H9 (cell line): ENCODE measurements around the gene SYNE3. TPM values are rescaled to one million over a fixed set of nuclear protein-coding genes. Genes with fewer than 3 reads are reported as not detected.

Source experiments
- DNase-seq: peaks from one replicate; pipeline ENCODE4 v3.0.0-alpha.2; 2017
- H2AFZ ChIP-seq: one replicate; pipeline ENCODE4 v1.6.1; 2013; ENCODE audit warnings: mild to moderate bottlenecking, low read length, control low read depth, moderate library complexity
- H2AK5ac ChIP-seq: 2 replicates; pipeline ENCODE4 v1.6.1; 2013; ENCODE audit warnings: low read length, control low read depth, mixed read lengths; ENCODE audit not compliant: insufficient read length
- H2BK120ac ChIP-seq: one replicate; pipeline ENCODE4 v1.6.1; 2013; ENCODE audit warnings: low read depth, mild to moderate bottlenecking, low read length, control low read depth, inconsistent platforms; ENCODE audit not compliant: poor library complexity, severe bottlenecking
- H2BK12ac ChIP-seq: 2 replicates; pipeline ENCODE4 v1.6.1; 2013; ENCODE audit warnings: low read length, control low read depth, mixed read lengths, low read depth; ENCODE audit not compliant: insufficient read length
- H2BK15ac ChIP-seq: 2 replicates; pipeline ENCODE4 v1.6.1; 2013; ENCODE audit warnings: low read depth, low read length, control low read depth
- H2BK20ac ChIP-seq: one replicate; pipeline ENCODE4 v1.6.1; 2013; ENCODE audit warnings: low read depth, mild to moderate bottlenecking, low read length, control low read depth, inconsistent platforms; ENCODE audit not compliant: poor library complexity, severe bottlenecking
- H2BK5ac ChIP-seq: 2 replicates; pipeline ENCODE4 v1.6.1; 2013; ENCODE audit warnings: low read length, control low read depth, mixed read lengths; ENCODE audit not compliant: insufficient read length
- H3K14ac ChIP-seq: 2 replicates; pipeline ENCODE4 v1.6.1; 2013; ENCODE audit warnings: low read length, control low read depth; ENCODE audit not compliant: insufficient read depth
- H3K18ac ChIP-seq: 2 replicates; pipeline ENCODE4 v1.6.1; 2013; ENCODE audit warnings: low read depth, mild to moderate bottlenecking, mixed read lengths, low read length, control low read depth; ENCODE audit not compliant: insufficient read length
- H3K23ac ChIP-seq: 2 replicates; pipeline ENCODE4 v1.6.1; 2013; ENCODE audit warnings: low read length, control low read depth, mixed read lengths, low read depth; ENCODE audit not compliant: insufficient read length
- H3K23me2 ChIP-seq: 2 replicates; pipeline ENCODE4 v1.6.1; 2013; ENCODE audit warnings: low read depth, mild to moderate bottlenecking, mixed read lengths, low read length, control low read depth; ENCODE audit not compliant: insufficient read length, poor library complexity, severe bottlenecking
- H3K27ac ChIP-seq: 2 replicates; pipeline ENCODE4 v1.5.1; 2013; ENCODE audit warnings: low read length, control low read depth, mixed read lengths, low read depth; ENCODE audit not compliant: insufficient read length
- H3K27me3 ChIP-seq: 2 replicates; pipeline ENCODE4 v1.6.1; 2013; ENCODE audit warnings: low read length, control low read depth, inconsistent platforms; ENCODE audit not compliant: insufficient read depth
- H3K4ac ChIP-seq: 2 replicates; pipeline ENCODE4 v1.6.1; 2013; ENCODE audit warnings: low read depth, mild to moderate bottlenecking, control low read depth, inconsistent platforms, low read length, moderate library complexity
- H3K4me1 ChIP-seq: 2 replicates; pipeline ENCODE4 v1.6.1; 2013; ENCODE audit warnings: low read length, control low read depth, inconsistent platforms; ENCODE audit not compliant: insufficient read depth
- H3K4me2 ChIP-seq: 2 replicates; pipeline ENCODE4 v1.6.1; 2013; ENCODE audit warnings: low read length, control low read depth, mixed read lengths; ENCODE audit not compliant: insufficient read length, insufficient read depth
- H3K56ac ChIP-seq: 2 replicates; pipeline ENCODE4 v1.6.1; 2013; ENCODE audit warnings: low read depth, mild to moderate bottlenecking, mixed read lengths, low read length, control low read depth; ENCODE audit not compliant: insufficient read length
- H3K79me1 ChIP-seq: 2 replicates; pipeline ENCODE4 v1.6.1; 2013; ENCODE audit warnings: low read depth, mild to moderate bottlenecking, moderate library complexity, low read length, control low read depth, inconsistent platforms; ENCODE audit not compliant: insufficient read depth, poor library complexity, severe bottlenecking
- H3K79me2 ChIP-seq: 2 replicates; pipeline ENCODE4 v1.6.1; 2013; ENCODE audit warnings: low read length, control low read depth, inconsistent platforms; ENCODE audit not compliant: insufficient read depth
- H3K9ac ChIP-seq: 2 replicates; pipeline ENCODE4 v1.6.1; 2013; ENCODE audit warnings: low read length, control low read depth, mixed read lengths; ENCODE audit not compliant: insufficient read length; ENCODE audit errors: extremely low read depth
- H3K9me3 ChIP-seq: one replicate; pipeline ENCODE4 v1.6.1; 2013; ENCODE audit warnings: low read depth, low read length, inconsistent platforms; ENCODE audit not compliant: control insufficient read depth
- H3T11ph ChIP-seq: one replicate; pipeline ENCODE4 v1.6.1; 2013; ENCODE audit warnings: mild to moderate bottlenecking, low read length, control low read depth, inconsistent platforms
- H4K20me1 ChIP-seq: one replicate; pipeline ENCODE4 v1.6.1; 2013; ENCODE audit not compliant: control insufficient read depth, insufficient read length, insufficient read depth
- H4K5ac ChIP-seq: 2 replicates; pipeline ENCODE4 v1.6.1; 2013; ENCODE audit warnings: low read depth, mild to moderate bottlenecking, mixed read lengths, low read length, control low read depth; ENCODE audit not compliant: insufficient read length
- H4K8ac ChIP-seq: replicated peaks from 2 replicates; pipeline ENCODE4 v1.6.1; 2013; ENCODE audit warnings: low read length, control low read depth, mixed read lengths, low read depth; ENCODE audit not compliant: insufficient read length
- H4K91ac ChIP-seq: 2 replicates; pipeline ENCODE4 v1.6.1; 2013; ENCODE audit warnings: low read depth, mild to moderate bottlenecking, moderate library complexity, mixed read lengths, low read length, control low read depth; ENCODE audit not compliant: insufficient read length
- H3K27ac Mint-ChIP-seq, 3 experiments: 2 replicates in 2 of 3; 3 replicates in 1 of 3; pipeline ENCODE4 v1.8.0; 2020 to 2021; ENCODE audit warnings: mixed read lengths in 3 of 3, mild to moderate bottlenecking in 1 of 3, moderate library complexity in 1 of 3
- H3K27me3 Mint-ChIP-seq: 2 replicates; pipeline ENCODE4 v1.8.0; 2021; ENCODE audit warnings: low read depth, mild to moderate bottlenecking, moderate library complexity, mixed read lengths
- H3K36me3 Mint-ChIP-seq, 3 experiments: 2 replicates in 2 of 3; 3 replicates in 1 of 3; pipeline ENCODE4 v1.8.0; 2020 to 2021; ENCODE audit warnings: low read depth in 3 of 3, mixed read lengths in 3 of 3; ENCODE audit not compliant: insufficient read depth in 1 of 3
- H3K4me1 Mint-ChIP-seq, 2 experiments: 2 replicates each; pipeline ENCODE4 v1.8.0; 2020; ENCODE audit warnings: mixed read lengths in 2 of 2
- H3K4me3 Mint-ChIP-seq, 2 experiments: 2 replicates in 1 of 2; 3 replicates in 1 of 2; pipeline ENCODE4 v1.8.0; 2020 to 2021; ENCODE audit warnings: mild to moderate bottlenecking in 2 of 2, mixed read lengths in 2 of 2, moderate library complexity in 1 of 2
- H3K9me3 Mint-ChIP-seq, 2 experiments: 2 replicates in 1 of 2; 3 replicates in 1 of 2; pipeline ENCODE4 v1.8.0; 2020; ENCODE audit warnings: mild to moderate bottlenecking in 2 of 2, mixed read lengths in 2 of 2, moderate library complexity in 1 of 2
- CTCF ChIP-seq: fragments of 200-600 bp; sonication (generic); conservative IDR thresholded peaks from 3 replicates; pipeline ENCODE4 v1.8.0; 2021; ENCODE audit warnings: antibody characterized with exemption, mild to moderate bottlenecking
- WGBS: extraction: QIAGEN DNeasy Blood & Tissue Kit; methylation state at CpG from one replicate; pipeline ENCODE4 v1.1.7; 2013; ENCODE audit warnings: missing lambda C conversion rate, low lambda C conversion rate, mixed read lengths; ENCODE audit not compliant: insufficient read length; ENCODE audit errors: extremely low coverage; 5-methylcytosine and 5-hydroxymethylcytosine counted together
- total RNA-seq: library from RNA; stranded (reverse); gene quantifications from 2 replicates; pipeline ENCODE4 v1.2.1, GENCODE V29; 2021

Gene SYNE3
- total RNA-seq, 1 experiment from 2014 or later, result 0.11 TPM

DNA sequence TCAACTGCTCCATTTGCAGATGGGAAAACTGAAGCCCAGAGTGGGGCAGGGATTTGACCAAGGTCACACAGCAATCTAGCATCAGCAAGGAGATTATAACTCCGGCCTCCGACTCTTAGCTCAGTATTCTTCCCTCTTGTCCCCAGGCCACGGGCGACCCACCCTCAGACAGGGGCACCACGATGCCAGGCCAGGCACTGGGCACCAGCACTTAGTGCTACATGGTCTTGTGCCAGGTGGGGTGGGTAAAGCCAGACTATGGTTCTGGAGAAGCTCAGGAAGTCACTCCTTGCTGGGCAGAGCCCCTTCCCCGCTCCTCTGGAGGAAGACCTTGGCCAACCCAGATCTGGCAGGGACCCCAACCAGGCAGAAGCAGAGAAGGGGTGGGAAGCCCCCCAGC lies 41.5 kb downstream of the SYNE3 start:
- no peaks in the 10 kb centered on the region for H3K27me3 ChIP-seq
- no peak overlapping the region for H2BK15ac ChIP-seq
- no peak overlapping the region for H2AK5ac ChIP-seq
- no peak overlapping the region for H2BK5ac ChIP-seq
- H3K27ac Mint-ChIP-seq, result no peak overlapping the region
- no peak overlapping the region for H2BK120ac ChIP-seq
- H3K4me2 ChIP-seq, result no peak overlapping the region
- H2BK20ac ChIP-seq, result no peak overlapping the region
- H3K79me2 ChIP-seq, result no peaks in the 10 kb centered on the region
- peaks cover 0 to 5% of the 10 kb centered on the region in 2 experiments; a peak in 1 of 4 replicates for H3K4me1 Mint-ChIP-seq
- H3K9ac ChIP-seq, result no peak overlapping the region
- H3K79me1 ChIP-seq, result no peaks in the 10 kb centered on the region
- no peak overlapping the region for H3K27ac ChIP-seq
- H3K23ac ChIP-seq, result no peak overlapping the region
- H4K91ac ChIP-seq, result no peak overlapping the region
- H2BK12ac ChIP-seq, result no peak overlapping the region
- no peak overlapping the region for H3K4me3 Mint-ChIP-seq
- H3K9me3 ChIP-seq, result no peaks in the 10 kb centered on the region
- peaks cover 18% of the 10 kb centered on the region for H3K27me3 Mint-ChIP-seq
- no peaks in the 10 kb centered on the region for H3K9me3 Mint-ChIP-seq
- H3K56ac ChIP-seq, result no peak overlapping the region
- H3K36me3 Mint-ChIP-seq, result no peaks in the 10 kb centered on the region
- H3K4me1 ChIP-seq, result no peaks in the 10 kb centered on the region
- H3K4ac ChIP-seq, result no peak overlapping the region
- no CpG with 5 or more reads among the region's 6 CpGs for WGBS
- no peaks in the 10 kb centered on the region for H3K23me2 ChIP-seq
- no peaks in the 10 kb centered on the region for H4K20me1 ChIP-seq
- TF ChIP-seq CTCF, result no peak
- DNase-seq, result no peak
- no peak overlapping the region for H4K5ac ChIP-seq
- no peak overlapping the region; the same call in 1 of the 2 replicates for H3K14ac ChIP-seq
- H4K8ac ChIP-seq, result no peak overlapping the region
- H3T11ph ChIP-seq, result no peak overlapping the region
- H2AFZ ChIP-seq, result no peak overlapping the region
- H3K18ac ChIP-seq, result no peak overlapping the region
